ENCODE data around the gene KCNJ6. TPM values are rescaled to one million over a fixed set of nuclear protein-coding genes. Genes with fewer than 3 reads are reported as not detected.

Gene KCNJ6
- total RNA-seq, 1 experiment from 2014 or later, result not detected

- ChIA-PET POLR2A (no interaction called here), CTCF (no interaction called here)
- no peak for ATAC-seq
- H3K4me1 ChIP-seq (ENCODE audit: control insufficient read depth, insufficient read depth, low read length), result no peaks in the 10 kb centered on the region
- H3K27ac ChIP-seq (ENCODE audit: low read length), result no peak overlapping the region
- H3K27me3 ChIP-seq (ENCODE audit: control insufficient read depth, insufficient read depth, low read length), result no peaks in the 10 kb centered on the region
- H3K9me3 ChIP-seq (ENCODE audit: control insufficient read depth, insufficient read depth, low read depth, low read length), result no peaks in the 10 kb centered on the region
- BruUV-seq (replicated peaks), result no TSS peak
- H3K4me3 ChIP-seq (ENCODE audit: low read depth in 2 of 2, low read length in 2 of 2), result no peak overlapping the region
- TF ChIP-seq TCF7L2 (IDR thresholded peaks at IDR 0.05; ENCODE audit: low read depth, low read length), result no peak
- TF ChIP-seq SIN3A (IDR thresholded peaks at IDR 0.05; ENCODE audit: borderline replicate concordance, insufficient read depth, low read depth, low read length), result no peak
- no peak for TF ChIP-seq REST (IDR thresholded peaks at IDR 0.05; ENCODE audit: insufficient read depth in 1 of 2, low read depth in 2 of 2, low read length in 1 of 2)
- no peak for TF ChIP-seq POLR2AphosphoS5 (IDR thresholded peaks at IDR 0.05; ENCODE audit: low read depth, low read length)
- intact Hi-C loops (cut with micrococcal nuclease; ENCODE audit: unreplicated experiment) (no loop called here), in situ Hi-C loops (cut with HindIII; ENCODE audit: low pct_unique_long_range_greater_than_20kb, low sequenced_read_pairs) (no loop called here)
- no peaks in the 10 kb centered on the region for H3K36me3 ChIP-seq (ENCODE audit: control insufficient read depth, insufficient read depth, low read length)
- no peak for DNase-seq (ENCODE audit: low read depth, low spot score)
Observed at GRCh38 chr21:37945036-37945435, 28.8 kb upstream of the KCNJ6 start.

- ChIA-PET POLR2A (no interaction called here), CTCF (no interaction called here)
- Histone ChIP-seq H3K4me1 (ENCODE audit: control insufficient read depth, insufficient read depth, low read length) (no peaks in the 10 kb centered on the region), H3K27me3 (ENCODE audit: control insufficient read depth, insufficient read depth, low read length) (no peaks in the 10 kb centered on the region), H3K4me3 (ENCODE audit: low read depth in 2 of 2, low read length in 2 of 2) (no peak overlapping the region), H3K27ac (ENCODE audit: low read length) (no peak overlapping the region), H3K36me3 (ENCODE audit: control insufficient read depth, insufficient read depth, low read length) (no peaks in the 10 kb centered on the region), H3K9me3 (ENCODE audit: control insufficient read depth, insufficient read depth, low read depth, low read length) (no peaks in the 10 kb centered on the region)
- TF ChIP-seq POLR2AphosphoS5 (IDR thresholded peaks at IDR 0.05; ENCODE audit: low read depth, low read length) (no peak), REST (IDR thresholded peaks at IDR 0.05; ENCODE audit: insufficient read depth in 1 of 2, low read depth in 2 of 2, low read length in 1 of 2) (no peak), TCF7L2 (IDR thresholded peaks at IDR 0.05; ENCODE audit: low read depth, low read length) (no peak), CTCF (IDR thresholded peaks at IDR 0.05) (no peak), SIN3A (IDR thresholded peaks at IDR 0.05; ENCODE audit: borderline replicate concordance, insufficient read depth, low read depth, low read length) (no peak)
- BruUV-seq (replicated peaks), result no TSS peak
- intact Hi-C loops (cut with micrococcal nuclease; ENCODE audit: unreplicated experiment), result no loop called here
- ATAC-seq (no peak), DNase-seq (ENCODE audit: low read depth, low spot score) (no peak)
- in situ Hi-C loops (cut with HindIII; ENCODE audit: low pct_unique_long_range_greater_than_20kb, low sequenced_read_pairs), result no loop called here
Observed at GRCh38 chr21:37944496-37944895, 28.2 kb upstream of the KCNJ6 start.
